Lower leg skin (tissue), 4 donors: Measurements from ENCODE around the gene USH1G. TPM values are rescaled to one million over a fixed set of nuclear protein-coding genes. Genes with fewer than 3 reads are reported as not detected.

Experiments
- DNase-seq, 2 donors: peaks; one replicate each; pipeline ENCODE4 v3.0.0-alpha.2; 2019; ENCODE audit warnings: low spot score in 2 of 2
- H3K4me3 ChIP-seq: fragments of 200-600 bp; sonication (generic); 2 replicates; pipeline ENCODE4 v1.5.1; 2017; ENCODE audit warnings: mild to moderate bottlenecking, low read depth; ENCODE audit not compliant: poor library complexity, severe bottlenecking
- CTCF ChIP-seq, 3 donors: fragments of 450-650 bp; IDR thresholded peaks; one replicate each; pipeline ENCODE4 v1.5.1; 2016; ENCODE audit warnings: antibody characterized with exemption in 3 of 3, mild to moderate bottlenecking in 3 of 3, moderate library complexity in 2 of 3
- POLR2A ChIP-seq, 2 donors: fragments of 450-650 bp; IDR thresholded peaks; one replicate each; pipeline ENCODE4 v1.6.1; 2016 to 2017; ENCODE audit warnings: antibody characterized with exemption in 2 of 2, mild to moderate bottlenecking in 1 of 2, moderate library complexity in 1 of 2
- WGBS, 2 donors: methylation state at CpG; one replicate each; pipeline ENCODE4 v1.1.5; 2018; 5-methylcytosine and 5-hydroxymethylcytosine counted together
- intact Hi-C: fragments of 100-400 bp; cut with DNase I; formaldehyde crosslinking; loops from one replicate; pipeline ENCODE4 v1.15.0; 2023; ENCODE audit warnings: low total_unique reads
- total RNA-seq, 4 donors: library from RNA; depleted of rRNA; stranded (reverse); fragments of >200 nt; gene quantifications; one replicate each; pipeline ENCODE4 v1.1.0, GENCODE V29; 2016

The USH1G gene
- total RNA-seq, 4 donors from 2014 or later, result 0.67 to 2.6 (median 2.1) TPM

DNA sequence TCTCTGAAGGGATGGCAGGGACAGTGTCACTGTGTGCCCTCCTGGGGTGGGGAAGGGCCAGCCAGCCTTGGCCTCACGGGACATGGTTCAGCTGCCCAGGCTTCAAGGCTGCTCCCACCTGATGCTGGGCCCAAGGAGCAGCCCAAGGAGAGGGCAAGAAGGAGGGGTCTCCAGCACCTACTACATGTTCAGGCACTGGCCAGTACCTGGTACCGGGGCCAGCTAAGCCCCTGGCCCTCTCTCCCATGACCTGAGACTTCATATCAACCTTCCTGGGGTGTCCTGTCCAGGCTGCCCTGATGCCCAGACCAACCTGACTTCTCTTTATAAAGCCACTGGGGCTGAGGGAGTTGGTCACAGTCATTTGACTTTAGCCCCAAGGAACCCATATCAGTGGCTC, 1.3 kb downstream of the USH1G start:
- intact Hi-C loops, result loop anchor here (2.0 kb wide), 1 partner anchor 37 kb away; no protein-coding TSS in a partner anchor
- 95% methylated on average over 2 of the region's 2 CpGs; no CpG with 5 or more reads in 1 of the 2 donors for WGBS, 2 donors

GRCh38 chr17:74921026-74921681, 1.9 kb downstream of the USH1G start:
- 30 to 36% methylated on average over 19 of the region's 19 CpGs for WGBS, 2 donors
- no peak for TF ChIP-seq CTCF (IDR thresholded peaks at IDR 0.05)
- TF ChIP-seq POLR2A (IDR thresholded peaks at IDR 0.05), result no peak
- H3K4me3 ChIP-seq, result no peak overlapping the region
- DNase-seq, result no peak
- intact Hi-C loops, result no loop called here

More for the DNA sequence above, 1.3 kb downstream of the USH1G start:
- DNase-seq, result no peak
- H3K4me3 ChIP-seq, result no peak overlapping the region
- TF ChIP-seq POLR2A (IDR thresholded peaks at IDR 0.05), result no peak
- TF ChIP-seq CTCF (IDR thresholded peaks at IDR 0.05), result no peak

DNA sequence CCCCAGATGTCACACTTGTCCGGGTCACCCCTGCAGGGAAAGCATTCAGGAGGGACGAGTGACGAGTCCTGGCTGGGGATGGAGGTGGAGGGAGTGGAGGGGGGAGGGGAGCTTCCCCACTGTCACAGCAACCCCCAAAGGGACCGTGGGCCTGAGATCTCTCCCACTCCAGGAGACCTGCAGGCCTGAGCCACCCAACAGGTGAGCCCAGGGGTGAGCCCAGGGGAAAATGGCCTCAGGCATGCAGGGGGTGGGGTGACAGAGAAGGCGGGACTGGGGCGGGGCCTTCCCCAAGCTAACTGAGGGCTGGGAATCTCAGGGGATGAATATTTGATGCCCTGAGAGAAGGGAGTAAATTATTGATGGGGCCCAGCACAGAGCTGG, 2.4 kb downstream of the USH1G start:
- no peak for TF ChIP-seq POLR2A (IDR thresholded peaks at IDR 0.05)
- no peak for TF ChIP-seq CTCF (IDR thresholded peaks at IDR 0.05)
- H3K4me3 ChIP-seq, result no peak overlapping the region
- WGBS, 2 donors, result 39 to 44% methylated on average over 5 to 6 of the region's 6 CpGs
- no peak for DNase-seq
- intact Hi-C loops, result no loop called here

DNA sequence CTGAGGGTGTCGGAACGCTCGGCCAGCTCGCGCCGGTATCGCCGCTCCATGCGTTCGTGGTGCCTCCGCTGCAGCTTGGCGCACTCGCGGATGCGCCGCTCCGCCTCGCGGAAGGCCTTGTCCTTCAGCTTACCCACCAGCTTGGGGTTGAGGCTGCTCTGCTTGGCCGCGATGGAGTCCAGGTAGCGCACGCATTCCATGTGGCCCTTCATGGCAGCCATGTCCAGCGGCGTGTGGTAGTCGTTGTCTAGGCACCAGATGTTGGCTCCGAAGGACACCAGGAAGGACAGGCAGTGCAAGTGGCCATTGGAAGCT, 2.8 kb downstream of the USH1G start:
- intact Hi-C loops, result no loop called here
- no peak for TF ChIP-seq POLR2A (IDR thresholded peaks at IDR 0.05)
- no peak for TF ChIP-seq CTCF (IDR thresholded peaks at IDR 0.05)
- 89 to 95% methylated on average over 26 to 27 of the region's 27 CpGs for WGBS, 2 donors
- H3K4me3 ChIP-seq, result no peak overlapping the region
- DNase-seq, result no peak

DNA sequence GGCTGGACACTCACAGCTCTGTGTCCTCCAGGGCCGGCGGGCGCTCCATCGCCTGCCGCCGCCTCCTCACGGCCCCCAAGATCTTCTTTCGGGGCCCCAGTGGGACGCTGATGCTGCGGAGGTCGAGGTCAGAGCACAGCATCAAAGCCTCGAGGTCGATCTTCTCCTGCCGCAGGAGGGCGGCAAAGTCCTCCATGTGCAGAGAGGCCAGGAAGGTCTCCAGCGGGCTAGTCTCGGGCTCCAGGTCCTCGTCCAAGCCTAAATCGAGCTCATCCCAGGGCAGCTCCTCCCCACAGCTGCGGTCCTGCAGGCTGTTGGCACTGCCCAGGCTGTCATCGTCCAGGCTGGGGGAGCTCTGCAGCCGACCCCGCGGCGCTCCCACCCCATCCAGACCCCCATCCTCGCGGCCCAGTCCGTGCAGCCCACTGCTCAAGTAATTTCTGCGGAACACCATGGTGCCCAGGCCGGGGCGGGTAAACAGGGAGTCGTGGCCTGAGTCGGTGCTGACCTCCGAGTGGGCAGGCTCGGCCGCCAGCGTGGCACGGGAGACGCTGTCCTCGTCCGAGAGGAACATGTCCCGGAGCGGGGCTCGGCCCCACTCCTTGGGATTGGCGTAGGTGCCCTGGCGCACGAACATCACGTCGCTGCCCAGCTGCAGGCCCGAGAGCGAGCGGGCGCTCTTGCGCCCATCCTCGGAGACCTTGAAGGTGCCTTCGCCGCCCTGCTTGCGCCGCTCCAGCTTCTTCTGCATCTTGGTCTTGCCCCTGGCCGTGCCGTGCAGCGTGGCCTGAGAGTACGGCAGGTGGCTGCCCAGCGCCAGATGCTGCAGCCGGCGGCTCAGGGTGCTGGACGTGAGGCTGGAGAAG, 3.4 kb downstream of the USH1G start:
- TF ChIP-seq CTCF (IDR thresholded peaks at IDR 0.05), result no peak
- no peak for TF ChIP-seq POLR2A (IDR thresholded peaks at IDR 0.05)
- intact Hi-C loops, result no loop called here
- H3K4me3 ChIP-seq, result no peak overlapping the region
- WGBS, 2 donors, result 75 to 86% methylated on average over 57 to 60 of the region's 67 CpGs
- DNase-seq, result no peak
